GM12873 (cell line): ENCODE data around the gene TTF2.

Experiments
- TF ChIP-seq, protein P1 (sequence below): IDR thresholded peaks from 2 replicates; pipeline ENCODE4 v1.5.1; 2012; ENCODE audit warnings: low read depth, mild to moderate bottlenecking, moderate library complexity, low read length, control low read depth; ENCODE audit not compliant: insufficient read depth; ENCODE audit errors: missing control alignments

Gene TTF2

GRCh38 chr1:117076648-117077047 is 16.5 kb downstream of the TTF2 start:
- TF ChIP-seq, protein P1, sequence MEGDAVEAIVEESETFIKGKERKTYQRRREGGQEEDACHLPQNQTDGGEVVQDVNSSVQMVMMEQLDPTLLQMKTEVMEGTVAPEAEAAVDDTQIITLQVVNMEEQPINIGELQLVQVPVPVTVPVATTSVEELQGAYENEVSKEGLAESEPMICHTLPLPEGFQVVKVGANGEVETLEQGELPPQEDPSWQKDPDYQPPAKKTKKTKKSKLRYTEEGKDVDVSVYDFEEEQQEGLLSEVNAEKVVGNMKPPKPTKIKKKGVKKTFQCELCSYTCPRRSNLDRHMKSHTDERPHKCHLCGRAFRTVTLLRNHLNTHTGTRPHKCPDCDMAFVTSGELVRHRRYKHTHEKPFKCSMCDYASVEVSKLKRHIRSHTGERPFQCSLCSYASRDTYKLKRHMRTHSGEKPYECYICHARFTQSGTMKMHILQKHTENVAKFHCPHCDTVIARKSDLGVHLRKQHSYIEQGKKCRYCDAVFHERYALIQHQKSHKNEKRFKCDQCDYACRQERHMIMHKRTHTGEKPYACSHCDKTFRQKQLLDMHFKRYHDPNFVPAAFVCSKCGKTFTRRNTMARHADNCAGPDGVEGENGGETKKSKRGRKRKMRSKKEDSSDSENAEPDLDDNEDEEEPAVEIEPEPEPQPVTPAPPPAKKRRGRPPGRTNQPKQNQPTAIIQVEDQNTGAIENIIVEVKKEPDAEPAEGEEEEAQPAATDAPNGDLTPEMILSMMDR: no peak

- TF ChIP-seq, protein P1: no peak
These were observed 17.1 kb downstream of the TTF2 start for GRCh38 chr1:117077267-117077666.

DNA sequence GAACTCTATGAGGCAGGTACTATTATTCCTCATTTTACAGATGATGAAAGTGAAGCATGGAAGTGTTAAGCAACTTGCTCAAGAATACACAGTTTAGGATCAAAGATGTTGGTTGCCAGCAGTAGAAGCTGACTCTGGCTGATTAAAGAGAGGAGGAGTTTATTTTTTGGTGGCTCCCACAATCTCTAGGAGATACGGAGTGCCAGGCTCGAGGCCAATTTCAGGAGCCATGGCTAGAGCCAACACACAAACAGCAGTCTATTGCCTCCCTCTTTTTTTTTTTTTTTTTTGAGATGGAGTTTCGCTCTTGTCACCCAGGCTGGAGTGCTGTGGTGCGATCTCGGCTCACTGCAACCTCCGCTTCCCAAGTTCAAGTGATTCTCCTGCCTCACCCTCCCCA is 19.6 kb downstream of the TTF2 start:
- TF ChIP-seq, protein P1: no peak

GRCh38 chr1:117084231-117084630 is 24.1 kb downstream of the TTF2 start:
- TF ChIP-seq, protein P1: no peak

- TF ChIP-seq, protein P1: no peak
These were observed 27.6 kb downstream of the TTF2 start for GRCh38 chr1:117087686-117088085.

GRCh38 chr1:117089996-117090395 is 29.9 kb downstream of the TTF2 start:
- TF ChIP-seq, protein P1: no peak

DNA sequence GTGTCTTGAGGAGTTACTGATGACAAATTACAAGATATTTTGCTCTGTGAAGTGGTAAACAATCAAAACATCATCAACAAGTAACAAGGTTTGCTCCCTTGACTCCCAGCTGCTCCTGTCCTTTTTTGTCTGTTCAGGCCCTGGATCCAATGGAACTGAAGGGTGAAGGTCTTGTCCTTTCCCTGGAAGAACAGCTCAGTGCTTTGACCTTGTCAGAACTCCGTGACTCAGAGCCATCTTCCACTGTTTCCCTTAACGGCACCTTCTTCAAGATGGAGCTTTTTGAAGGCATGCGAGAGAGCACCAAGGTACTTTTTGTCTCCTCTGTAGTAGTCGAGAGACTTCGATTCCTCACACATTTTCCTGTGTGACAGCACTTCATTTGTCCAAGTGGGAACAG is 32.5 kb downstream of the TTF2 start:
- TF ChIP-seq, protein P1: no peak
